ENCODE measurements around the gene TCF7L1.

TCF7L1 gene

DNA sequence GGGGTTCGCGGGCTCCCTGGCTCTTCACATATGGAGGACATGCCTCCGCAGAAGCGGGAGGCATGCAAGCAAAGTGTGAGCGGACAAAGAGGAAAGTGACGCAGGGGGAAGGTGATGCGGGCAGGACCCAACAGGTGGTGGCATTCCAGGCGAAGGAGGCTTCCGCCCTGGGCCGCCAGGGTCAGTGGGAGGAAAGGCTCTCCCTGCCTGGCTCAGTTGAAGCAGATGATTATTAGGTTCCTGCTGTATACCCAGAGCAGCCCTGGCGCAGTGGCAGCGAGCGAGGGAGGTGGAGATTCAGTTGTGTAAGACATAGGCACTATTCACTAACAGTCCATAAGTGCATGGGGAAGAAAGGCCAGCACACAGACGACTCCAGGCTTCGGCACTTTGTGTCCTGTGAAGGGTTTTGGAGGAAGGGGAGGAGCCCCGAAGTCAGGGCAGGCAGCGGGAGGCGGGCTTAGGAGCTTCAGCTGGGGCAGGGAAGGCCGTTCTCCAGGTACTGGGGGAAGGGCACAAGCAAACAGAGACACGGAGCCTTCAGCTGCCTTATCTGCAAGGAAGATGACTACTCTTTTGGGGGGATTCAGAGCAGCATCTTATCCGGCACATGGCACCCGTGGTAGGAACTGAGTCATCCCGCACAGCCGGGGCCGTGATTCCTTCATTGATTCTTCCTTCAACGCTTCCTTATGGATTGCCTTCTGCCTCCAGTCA, 104.8 kb downstream of the TCF7L1 start:
- no peak for DNase-seq (ENCODE audit: extremely low read depth, low read depth)
- TF ChIP-seq, protein P1, sequence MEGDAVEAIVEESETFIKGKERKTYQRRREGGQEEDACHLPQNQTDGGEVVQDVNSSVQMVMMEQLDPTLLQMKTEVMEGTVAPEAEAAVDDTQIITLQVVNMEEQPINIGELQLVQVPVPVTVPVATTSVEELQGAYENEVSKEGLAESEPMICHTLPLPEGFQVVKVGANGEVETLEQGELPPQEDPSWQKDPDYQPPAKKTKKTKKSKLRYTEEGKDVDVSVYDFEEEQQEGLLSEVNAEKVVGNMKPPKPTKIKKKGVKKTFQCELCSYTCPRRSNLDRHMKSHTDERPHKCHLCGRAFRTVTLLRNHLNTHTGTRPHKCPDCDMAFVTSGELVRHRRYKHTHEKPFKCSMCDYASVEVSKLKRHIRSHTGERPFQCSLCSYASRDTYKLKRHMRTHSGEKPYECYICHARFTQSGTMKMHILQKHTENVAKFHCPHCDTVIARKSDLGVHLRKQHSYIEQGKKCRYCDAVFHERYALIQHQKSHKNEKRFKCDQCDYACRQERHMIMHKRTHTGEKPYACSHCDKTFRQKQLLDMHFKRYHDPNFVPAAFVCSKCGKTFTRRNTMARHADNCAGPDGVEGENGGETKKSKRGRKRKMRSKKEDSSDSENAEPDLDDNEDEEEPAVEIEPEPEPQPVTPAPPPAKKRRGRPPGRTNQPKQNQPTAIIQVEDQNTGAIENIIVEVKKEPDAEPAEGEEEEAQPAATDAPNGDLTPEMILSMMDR (IDR thresholded peaks at IDR 0.05; ENCODE audit: low read depth, low read length, missing control alignments): no peak
- no peak overlapping the region for H3K4me3 ChIP-seq (replicated peaks; ENCODE audit: low read depth, low read length)

GRCh38 chr2:85238607-85239006, 105.4 kb downstream of the TCF7L1 start:
- TF ChIP-seq, protein P1 (IDR thresholded peaks at IDR 0.05; ENCODE audit: low read depth, low read length, missing control alignments): no peak
- DNase-seq (ENCODE audit: extremely low read depth, low read depth): no peak
- H3K4me3 ChIP-seq (replicated peaks; ENCODE audit: low read depth, low read length): no peak overlapping the region

DNA sequence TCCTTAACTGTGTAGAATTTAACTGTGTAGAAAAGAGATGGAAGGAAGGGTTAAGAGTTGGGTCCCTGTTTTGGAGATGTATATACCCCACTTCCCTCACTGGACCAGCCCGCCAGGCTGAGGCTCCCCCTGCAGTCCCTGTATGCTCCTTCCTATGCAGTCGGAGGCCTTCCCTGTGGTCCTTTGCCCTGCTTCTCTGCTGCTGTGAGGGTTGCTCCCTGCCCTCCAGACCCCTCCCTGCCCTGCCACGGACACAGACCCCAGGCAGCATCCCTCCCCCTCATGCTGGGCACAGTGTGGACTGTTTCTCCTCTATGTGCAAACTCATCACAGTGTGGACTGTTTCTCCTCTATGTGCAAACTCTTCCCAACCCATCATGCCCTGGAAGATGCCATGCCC, 105.9 kb downstream of the TCF7L1 start:
- DNase-seq (ENCODE audit: extremely low read depth, low read depth): no peak
- TF ChIP-seq, protein P1 (IDR thresholded peaks at IDR 0.05; ENCODE audit: low read depth, low read length, missing control alignments): no peak
- no peak overlapping the region for H3K4me3 ChIP-seq (replicated peaks; ENCODE audit: low read depth, low read length)

GRCh38 chr2:85240055-85240454, 106.9 kb downstream of the TCF7L1 start:
- DNase-seq (ENCODE audit: extremely low read depth, low read depth): no peak
- TF ChIP-seq, protein P1 (IDR thresholded peaks at IDR 0.05; ENCODE audit: low read depth, low read length, missing control alignments): no peak
- no peak overlapping the region for H3K4me3 ChIP-seq (replicated peaks; ENCODE audit: low read depth, low read length)

GRCh38 chr2:85242321-85242720, 109.1 kb downstream of the TCF7L1 start:
- no peak overlapping the region for H3K4me3 ChIP-seq (replicated peaks; ENCODE audit: low read depth, low read length)
- DNase-seq (ENCODE audit: extremely low read depth, low read depth): no peak
- TF ChIP-seq, protein P1 (IDR thresholded peaks at IDR 0.05; ENCODE audit: low read depth, low read length, missing control alignments): no peak

DNA sequence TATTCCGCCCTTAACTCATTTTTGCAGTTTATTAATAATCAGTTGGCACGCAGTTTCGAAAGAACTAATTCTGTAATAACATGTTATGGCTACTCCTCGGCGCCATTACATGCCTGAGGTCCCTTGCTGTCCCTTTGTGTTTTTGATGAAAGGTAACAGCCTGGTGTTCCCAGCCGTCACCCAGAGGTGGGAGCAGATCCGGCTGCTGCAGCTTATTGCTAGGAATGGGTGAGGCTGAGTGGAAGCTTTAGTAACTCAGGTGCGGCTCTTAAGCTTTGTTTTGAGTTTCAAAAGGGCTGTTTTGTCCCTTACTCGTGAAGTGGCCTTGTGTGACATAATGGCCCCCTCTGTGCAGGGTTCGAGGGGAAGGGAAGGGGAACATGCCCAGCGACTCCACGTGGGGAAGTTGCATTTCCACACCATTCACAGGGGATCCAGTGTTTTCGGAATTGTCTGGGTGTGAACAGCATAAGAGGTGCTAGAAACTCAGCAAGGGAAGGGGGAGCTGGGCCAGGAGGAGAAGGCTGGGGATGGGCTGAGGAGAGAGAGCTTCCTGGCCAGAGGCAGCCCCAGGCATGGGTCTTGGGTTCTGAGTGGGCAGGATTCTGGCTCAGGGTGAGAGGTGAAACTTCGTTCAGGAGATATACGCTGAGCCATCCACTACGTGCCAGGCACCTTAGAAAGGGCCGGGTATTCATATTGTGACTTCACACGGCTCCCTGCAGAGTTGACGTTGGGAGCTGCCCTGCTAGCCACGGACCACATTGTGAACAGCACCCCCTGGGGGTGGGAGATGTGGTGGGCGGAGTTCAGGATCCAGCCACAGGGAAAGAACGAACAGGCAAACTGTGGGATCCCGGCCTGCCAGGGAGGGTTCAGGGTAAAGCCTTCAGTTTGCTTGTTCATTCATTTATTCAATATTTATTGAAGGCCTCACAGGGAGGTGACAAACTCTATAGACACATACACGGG, 110.2 kb downstream of the TCF7L1 start:
- no peak overlapping the region for H3K4me3 ChIP-seq (replicated peaks; ENCODE audit: low read depth, low read length)
- TF ChIP-seq, protein P1 (IDR thresholded peaks at IDR 0.05; ENCODE audit: low read depth, low read length, missing control alignments): peak; percentile 51
- no peak for DNase-seq (ENCODE audit: extremely low read depth, low read depth)
